ENCODE results near the gene CDC5L. TPM values are rescaled to one million over a fixed set of nuclear protein-coding genes. Genes with fewer than 3 reads are reported as not detected.
"Not testable (repeated sequence)": the region's sequence is repeated elsewhere in the genome, so short reads cannot be mapped to it uniquely, and the experiment has no call there.

CDC5L gene
- total RNA-seq, 1 donor from 2014 or later: 19.0 TPM

DNA sequence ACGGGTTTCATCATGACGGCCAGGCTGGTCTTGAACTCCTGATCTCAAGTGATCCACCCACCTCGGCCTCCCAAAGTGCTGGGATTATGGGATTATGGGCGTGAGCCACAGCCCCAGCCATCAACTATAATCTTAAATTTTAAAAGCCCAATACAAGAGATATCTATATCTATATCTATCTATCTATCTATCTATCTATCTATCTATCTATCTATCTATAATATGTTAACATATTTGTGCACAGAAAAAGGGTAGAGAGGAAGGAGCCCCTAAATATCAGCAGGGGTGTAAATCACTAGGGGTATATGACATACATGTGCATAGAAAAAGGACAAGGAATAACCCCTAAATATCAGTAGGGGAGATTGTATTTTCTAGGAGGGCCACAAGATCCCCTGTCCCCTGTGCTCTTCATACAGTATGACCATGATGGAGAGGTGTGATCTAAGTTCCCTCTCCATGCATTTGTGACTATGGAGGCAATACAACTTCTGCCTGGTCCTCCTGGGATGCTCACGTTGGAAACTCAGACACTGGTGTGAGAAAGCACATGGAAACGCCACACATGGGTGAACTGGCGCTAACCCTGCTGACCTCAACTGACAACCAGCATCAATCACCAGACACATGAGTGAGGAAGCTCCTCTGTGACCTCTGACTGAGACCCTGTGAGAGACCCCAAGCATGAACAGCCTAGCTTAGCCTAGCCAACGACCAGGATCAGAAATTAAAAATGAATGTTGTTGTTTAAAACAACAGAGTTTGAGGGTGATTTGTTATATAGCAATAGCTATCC is 46.2 kb upstream of the CDC5L start:
- DNase-seq (ENCODE audit: low spot score): no peak
- Mint-ChIP-seq H3K27me3 (ENCODE audit: low read depth) (peaks cover 39% of the 10 kb centered on the region), H3K4me1 (ENCODE audit: low read depth) (peaks cover 6% of the 10 kb centered on the region), H3K36me3 (ENCODE audit: low read depth) (no peaks in the 10 kb centered on the region), H3K27ac (ENCODE audit: unreplicated experiment) (no peak overlapping the region), H3K4me3 (ENCODE audit: unreplicated experiment) (no peak overlapping the region), H3K9me3 (ENCODE audit: low read depth) (no peaks in the 10 kb centered on the region)
- TF ChIP-seq CTCF (IDR thresholded peaks at IDR 0.05): no peak

DNA sequence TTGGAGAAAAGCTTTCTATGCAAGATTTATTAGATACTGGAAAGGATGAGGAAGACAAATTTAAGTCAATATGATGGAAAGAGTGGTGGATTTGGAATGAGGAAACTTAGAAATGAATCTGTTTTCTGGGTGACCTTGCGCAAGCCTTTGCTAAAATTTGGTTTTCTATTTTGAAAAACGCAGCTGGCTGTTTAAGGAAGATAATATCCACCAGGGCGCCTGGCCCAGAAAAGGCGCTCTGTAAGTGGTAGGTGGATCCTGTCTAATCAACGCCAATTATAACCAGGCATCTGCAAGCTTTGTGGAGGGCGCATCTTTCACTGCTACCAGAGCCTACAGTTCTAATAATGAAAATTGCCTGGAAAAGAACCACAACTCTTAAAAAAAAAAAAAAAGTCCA is 45.5 kb upstream of the CDC5L start:
- Mint-ChIP-seq H3K36me3 (ENCODE audit: low read depth) (no peaks in the 10 kb centered on the region), H3K9me3 (ENCODE audit: low read depth) (no peaks in the 10 kb centered on the region), H3K4me1 (ENCODE audit: low read depth) (peaks cover 6% of the 10 kb centered on the region), H3K4me3 (ENCODE audit: unreplicated experiment) (no peak overlapping the region), H3K27ac (ENCODE audit: unreplicated experiment) (no peak overlapping the region), H3K27me3 (ENCODE audit: low read depth) (peaks cover 34% of the 10 kb centered on the region)
- no peak for DNase-seq (ENCODE audit: low spot score)
- no peak for TF ChIP-seq CTCF (IDR thresholded peaks at IDR 0.05)

- H3K27ac Mint-ChIP-seq (ENCODE audit: unreplicated experiment): no peak within 1 kb of the TSS
These were observed 45.0 kb upstream of the CDC5L start, which contains the start of gene SPATS1 for GRCh38 chr6:44342489-44342888. SPATS1 (plus strand) TSS chr6:44342650; CDS start chr6:44343096, 446 bp downstream.

DNA sequence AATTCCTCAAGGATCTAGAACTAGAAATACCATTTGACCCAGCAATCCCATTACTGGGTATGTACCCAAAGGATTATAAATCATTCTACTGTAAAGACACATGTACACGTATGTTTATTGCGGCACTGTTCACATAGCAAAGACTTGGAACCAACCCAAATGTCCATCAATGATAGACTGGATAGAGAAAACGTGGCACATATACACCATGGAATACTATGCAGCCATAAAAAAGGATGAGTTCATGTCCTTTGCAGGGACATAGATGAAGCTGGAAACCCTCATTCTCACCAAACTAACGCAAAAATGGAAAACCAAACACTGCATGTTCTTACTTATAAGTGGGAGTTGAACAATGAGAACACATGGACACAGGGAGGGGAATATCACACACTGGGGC is 40.7 kb upstream of the CDC5L start:
- H3K4me1 Mint-ChIP-seq (ENCODE audit: low read depth); H3K27ac Mint-ChIP-seq (ENCODE audit: unreplicated experiment); DNase-seq (ENCODE audit: low spot score); H3K36me3 Mint-ChIP-seq (ENCODE audit: low read depth); H3K9me3 Mint-ChIP-seq (ENCODE audit: low read depth); H3K4me3 Mint-ChIP-seq (ENCODE audit: unreplicated experiment): not testable (repeated sequence)
- H3K27me3 Mint-ChIP-seq (ENCODE audit: low read depth): peaks cover 27% of the 10 kb centered on the region

More at GRCh38 chr6:44342489-44342888, 45.0 kb upstream of the CDC5L start, which contains the start of gene SPATS1:
- H3K36me3 Mint-ChIP-seq (ENCODE audit: low read depth): no peaks in the 10 kb centered on the region
- peaks cover 6% of the 10 kb centered on the region for H3K4me1 Mint-ChIP-seq (ENCODE audit: low read depth)
- H3K9me3 Mint-ChIP-seq (ENCODE audit: low read depth): no peaks in the 10 kb centered on the region
- H3K4me3 Mint-ChIP-seq (ENCODE audit: unreplicated experiment): no peak within 1 kb of the TSS
- no peak for TF ChIP-seq CTCF (IDR thresholded peaks at IDR 0.05)
- no peak for DNase-seq (ENCODE audit: low spot score)
- H3K27me3 Mint-ChIP-seq (ENCODE audit: low read depth): peaks cover 32% of the 10 kb centered on the region

- TF ChIP-seq CTCF (IDR thresholded peaks at IDR 0.05): no peak
- DNase-seq (ENCODE audit: low spot score): no peak
- no peak overlapping the region for H3K4me3 Mint-ChIP-seq (ENCODE audit: unreplicated experiment)
These were observed 37.4 kb upstream of the CDC5L start for GRCh38 chr6:44349904-44350649.

DNA sequence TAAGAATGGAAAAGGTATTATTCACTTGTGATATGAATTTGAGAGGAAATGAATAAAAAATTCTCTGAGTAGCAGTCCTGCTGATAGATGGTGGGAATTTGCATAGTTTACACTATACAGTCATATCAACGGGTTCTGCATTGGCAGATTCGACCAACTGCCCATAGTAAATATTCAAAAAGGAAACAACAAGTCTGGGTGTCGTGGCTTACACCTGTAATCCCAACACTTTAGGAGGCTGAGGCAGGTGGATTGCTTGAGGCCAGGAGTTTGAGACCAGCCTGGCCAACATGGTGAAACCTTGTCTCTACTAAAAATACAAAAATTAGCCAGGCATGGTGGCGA is 36.9 kb upstream of the CDC5L start:
- H3K4me1 Mint-ChIP-seq (ENCODE audit: low read depth); H3K27ac Mint-ChIP-seq (ENCODE audit: unreplicated experiment); H3K4me3 Mint-ChIP-seq (ENCODE audit: unreplicated experiment); H3K27me3 Mint-ChIP-seq (ENCODE audit: low read depth); H3K36me3 Mint-ChIP-seq (ENCODE audit: low read depth); DNase-seq (ENCODE audit: low spot score); H3K9me3 Mint-ChIP-seq (ENCODE audit: low read depth): not testable (repeated sequence)

More at GRCh38 chr6:44349904-44350649, 37.4 kb upstream of the CDC5L start:
- no peaks in the 10 kb centered on the region for H3K4me1 Mint-ChIP-seq (ENCODE audit: low read depth)
- no peak overlapping the region for H3K27ac Mint-ChIP-seq (ENCODE audit: unreplicated experiment)
- H3K9me3 Mint-ChIP-seq (ENCODE audit: low read depth): no peaks in the 10 kb centered on the region
- H3K27me3 Mint-ChIP-seq (ENCODE audit: low read depth): peaks cover 5% of the 10 kb centered on the region
- H3K36me3 Mint-ChIP-seq (ENCODE audit: low read depth): no peaks in the 10 kb centered on the region
